Neural progenitor cell (in vitro differentiated cells): ENCODE data around the gene ZNF263. TPM values are rescaled to one million over a fixed set of nuclear protein-coding genes. Genes with fewer than 3 reads are reported as not detected.

ENCODE experiments used
- DNase-seq: peaks from one replicate; pipeline ENCODE4 v3.0.0-alpha.2; 2016; ENCODE audit warnings: low spot score
- H2AFZ ChIP-seq: fragments of 200-600 bp; sonication (generic); replicated peaks from 2 replicates; pipeline ENCODE4 v1.6.1; 2016; ENCODE audit warnings: antibody characterized with exemption
- H3F3A ChIP-seq: fragments of 200-600 bp; sonication (generic); 2 replicates; pipeline ENCODE4 v1.6.1; 2016; ENCODE audit warnings: antibody characterized with exemption, low read depth
- H3K27ac ChIP-seq: fragments of 200-600 bp; sonication (generic); 2 replicates; pipeline ENCODE4 v1.5.1; 2016; ENCODE audit warnings: mild to moderate bottlenecking
- H3K27me3 ChIP-seq: fragments of 200-600 bp; sonication (generic); 2 replicates; pipeline ENCODE4 v1.6.1; 2016; ENCODE audit warnings: mild to moderate bottlenecking, moderate library complexity
- H3K36me3 ChIP-seq: fragments of 200-600 bp; sonication (generic); 2 replicates; pipeline ENCODE4 v1.5.1; 2016
- H3K4me1 ChIP-seq: fragments of 200-600 bp; sonication (generic); 2 replicates; pipeline ENCODE4 v1.6.1; 2016; ENCODE audit warnings: mixed run types
- H3K4me2 ChIP-seq: fragments of 200-600 bp; sonication (generic); 2 replicates; pipeline ENCODE4 v1.6.1; 2016
- H3K4me3 ChIP-seq: fragments of 200-600 bp; sonication (generic); 2 replicates; pipeline ENCODE4 v1.5.1; 2016
- H3K79me2 ChIP-seq: fragments of 200-600 bp; sonication (generic); 2 replicates; pipeline ENCODE4 v1.6.1; 2016; ENCODE audit warnings: low read depth
- H3K9ac ChIP-seq: fragments of 200-600 bp; sonication (generic); 2 replicates; pipeline ENCODE4 v1.6.1; 2016
- H3K9me3 ChIP-seq: fragments of 200-600 bp; sonication (generic); 2 replicates; pipeline ENCODE4 v1.5.1; 2016; ENCODE audit warnings: low read depth
- H4K20me1 ChIP-seq: fragments of 200-600 bp; sonication (generic); 2 replicates; pipeline ENCODE4 v1.6.1; 2016; ENCODE audit warnings: low read depth
- H3K27ac Mint-ChIP-seq: 3 replicates; pipeline ENCODE4 v1.8.0; 2021; ENCODE audit warnings: mixed read lengths
- H3K27me3 Mint-ChIP-seq: 2 replicates; pipeline ENCODE4 v1.8.0; 2022; ENCODE audit warnings: low read depth, mild to moderate bottlenecking, inconsistent platforms, moderate library complexity, mixed read lengths; ENCODE audit not compliant: insufficient read depth
- H3K36me3 Mint-ChIP-seq: 3 replicates; pipeline ENCODE4 v1.8.0; 2021; ENCODE audit warnings: mixed read lengths
- H3K4me1 Mint-ChIP-seq: 3 replicates; pipeline ENCODE4 v1.8.0; 2021; ENCODE audit warnings: mixed read lengths
- H3K4me3 Mint-ChIP-seq: 3 replicates; pipeline ENCODE4 v1.8.0; 2021; ENCODE audit warnings: mild to moderate bottlenecking, moderate library complexity, mixed read lengths
- H3K9me3 Mint-ChIP-seq: 3 replicates; pipeline ENCODE4 v1.8.0; 2020; ENCODE audit warnings: mixed read lengths
- CTCF ChIP-seq: fragments of 200-600 bp; sonication (generic); IDR thresholded peaks from 2 replicates; pipeline ENCODE4 v1.5.1; 2017; ENCODE audit warnings: antibody characterized with exemption, mild to moderate bottlenecking
- EZH2 ChIP-seq: fragments of 200-600 bp; sonication (generic); IDR thresholded peaks from 2 replicates; pipeline ENCODE4 v1.6.1; 2017; ENCODE audit warnings: antibody characterized with exemption, mild to moderate bottlenecking, moderate library complexity
- EZH2phosphoT487 ChIP-seq: fragments of 200-600 bp; sonication (generic); IDR thresholded peaks from 2 replicates; pipeline ENCODE4 v1.6.1; 2017; ENCODE audit warnings: antibody characterized with exemption
- total RNA-seq: library from RNA; depleted of rRNA; stranded (reverse); fragments of >200 nt; gene quantifications from 2 replicates; pipeline ENCODE4 v1.2.3, GENCODE V29; 2015; ENCODE audit warnings: low replicate concordance

ZNF263 gene
- total RNA-seq, 1 donor from 2014 or later: 30.1 TPM

- Histone ChIP-seq H2AFZ (no peak overlapping the region), H3K27me3 (peaks cover 5% of the 10 kb centered on the region), H3K79me2 (peaks cover 22% of the 10 kb centered on the region), H3K4me3 (peak overlapping the region; percentile 69), H3F3A (peaks cover 13% of the 10 kb centered on the region), H3K4me2 (peak overlapping the region; percentile 73), H3K27ac (no peak overlapping the region), H3K36me3 (peaks cover 35% of the 10 kb centered on the region), H4K20me1 (no peaks in the 10 kb centered on the region), H3K9me3 (peaks cover 39% of the 10 kb centered on the region), H3K4me1 (peaks cover 4% of the 10 kb centered on the region), H3K9ac (no peak overlapping the region)
- TF ChIP-seq EZH2 (no peak), EZH2phosphoT487 (no peak), CTCF (no peak)
- H3K4me1 Mint-ChIP-seq: peaks cover 7% of the 10 kb centered on the region
- peaks cover 3% of the 10 kb centered on the region for H3K27me3 Mint-ChIP-seq
- H3K4me3 Mint-ChIP-seq: peak overlapping the region; percentile 87
- peaks cover 73% of the 10 kb centered on the region for H3K9me3 Mint-ChIP-seq
- DNase-seq: no peak
- no peak overlapping the region for H3K27ac Mint-ChIP-seq
- peaks cover 62% of the 10 kb centered on the region for H3K36me3 Mint-ChIP-seq
Measured at GRCh38 chr16:3306078-3306477, 22.8 kb downstream of the ZNF263 start.

- Histone ChIP-seq H4K20me1 (no peaks in the 10 kb centered on the region), H3K4me2 (no peak overlapping the region), H3K4me3 (no peak overlapping the region), H3K9ac (no peak overlapping the region), H3K36me3 (peaks cover 54% of the 10 kb centered on the region), H3F3A (no peaks in the 10 kb centered on the region), H2AFZ (no peak overlapping the region), H3K27me3 (no peaks in the 10 kb centered on the region), H3K9me3 (peaks cover 31% of the 10 kb centered on the region), H3K79me2 (peaks cover 15% of the 10 kb centered on the region), H3K27ac (no peak overlapping the region), H3K4me1 (no peaks in the 10 kb centered on the region)
- Mint-ChIP-seq H3K27me3 (peaks cover 2% of the 10 kb centered on the region), H3K4me1 (no peaks in the 10 kb centered on the region), H3K36me3 (peaks cover 88% of the 10 kb centered on the region), H3K9me3 (peaks cover 92% of the 10 kb centered on the region), H3K27ac (no peak overlapping the region), H3K4me3 (no peak overlapping the region)
- TF ChIP-seq EZH2: no peak
- no peak for TF ChIP-seq EZH2phosphoT487
- no peak for TF ChIP-seq CTCF
- no peak for DNase-seq
Measured at GRCh38 chr16:3311496-3311895, 28.2 kb downstream of the ZNF263 start.

- H3K9ac ChIP-seq: no peak overlapping the region
- no peaks in the 10 kb centered on the region for H3K27me3 ChIP-seq
- no peak overlapping the region for H3K4me3 Mint-ChIP-seq
- H3K4me2 ChIP-seq: no peak overlapping the region
- peaks cover 44% of the 10 kb centered on the region for H3K9me3 ChIP-seq
- H3K27me3 Mint-ChIP-seq: peaks cover 15% of the 10 kb centered on the region
- TF ChIP-seq CTCF (no peak), EZH2 (no peak), EZH2phosphoT487 (no peak)
- no peaks in the 10 kb centered on the region for H4K20me1 ChIP-seq
- peak overlapping the region; percentile 2 for H3K4me3 ChIP-seq
- peaks cover 82% of the 10 kb centered on the region for H3K9me3 Mint-ChIP-seq
- DNase-seq: no peak
- no peaks in the 10 kb centered on the region for H3K4me1 ChIP-seq
- H3K27ac ChIP-seq: no peak overlapping the region
- peaks cover 72% of the 10 kb centered on the region for H3K36me3 Mint-ChIP-seq
- no peak overlapping the region for H3K27ac Mint-ChIP-seq
- no peaks in the 10 kb centered on the region for H3K4me1 Mint-ChIP-seq
- H3K36me3 ChIP-seq: peaks cover 43% of the 10 kb centered on the region
- H3K79me2 ChIP-seq: no peaks in the 10 kb centered on the region
- peaks cover 10% of the 10 kb centered on the region for H3F3A ChIP-seq
- H2AFZ ChIP-seq: no peak overlapping the region
Measured at GRCh38 chr16:3317315-3317999, 34.2 kb downstream of the ZNF263 start.
